ENCODE results near the gene OCA2. TPM values are rescaled to one million over a fixed set of nuclear protein-coding genes. Genes with fewer than 3 reads are reported as not detected.

OCA2 gene
- total RNA-seq, 1 experiment from 2014 or later: 0.31 TPM

DNA sequence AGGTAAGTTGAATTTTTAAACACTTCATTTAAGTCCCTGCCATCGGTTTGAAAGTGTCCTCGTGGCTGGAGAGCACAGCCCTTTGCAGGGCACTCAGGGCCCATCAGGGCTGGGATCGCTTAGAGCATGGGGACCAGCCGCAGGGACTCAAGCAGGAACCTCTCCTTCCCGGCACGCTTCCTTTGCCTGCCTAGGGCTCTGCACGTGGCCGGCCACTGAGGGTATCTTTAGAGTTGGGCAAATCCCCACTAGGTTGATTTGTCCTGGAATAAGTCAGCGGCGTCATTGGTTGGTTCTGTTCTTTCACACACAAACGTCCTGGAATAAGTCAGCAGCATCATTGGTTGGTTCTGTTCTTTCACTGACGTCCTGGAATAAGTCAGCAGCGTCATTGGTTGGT lies 131.6 kb downstream of the OCA2 start:
- TF ChIP-seq, protein P1, sequence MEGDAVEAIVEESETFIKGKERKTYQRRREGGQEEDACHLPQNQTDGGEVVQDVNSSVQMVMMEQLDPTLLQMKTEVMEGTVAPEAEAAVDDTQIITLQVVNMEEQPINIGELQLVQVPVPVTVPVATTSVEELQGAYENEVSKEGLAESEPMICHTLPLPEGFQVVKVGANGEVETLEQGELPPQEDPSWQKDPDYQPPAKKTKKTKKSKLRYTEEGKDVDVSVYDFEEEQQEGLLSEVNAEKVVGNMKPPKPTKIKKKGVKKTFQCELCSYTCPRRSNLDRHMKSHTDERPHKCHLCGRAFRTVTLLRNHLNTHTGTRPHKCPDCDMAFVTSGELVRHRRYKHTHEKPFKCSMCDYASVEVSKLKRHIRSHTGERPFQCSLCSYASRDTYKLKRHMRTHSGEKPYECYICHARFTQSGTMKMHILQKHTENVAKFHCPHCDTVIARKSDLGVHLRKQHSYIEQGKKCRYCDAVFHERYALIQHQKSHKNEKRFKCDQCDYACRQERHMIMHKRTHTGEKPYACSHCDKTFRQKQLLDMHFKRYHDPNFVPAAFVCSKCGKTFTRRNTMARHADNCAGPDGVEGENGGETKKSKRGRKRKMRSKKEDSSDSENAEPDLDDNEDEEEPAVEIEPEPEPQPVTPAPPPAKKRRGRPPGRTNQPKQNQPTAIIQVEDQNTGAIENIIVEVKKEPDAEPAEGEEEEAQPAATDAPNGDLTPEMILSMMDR (conservative IDR thresholded peaks at IDR 0.05): no peak
- WGBS (ENCODE audit: extremely low coverage, insufficient read length, low lambda C conversion rate): no CpG with 5 or more reads among the region's 13 CpGs
- Histone ChIP-seq H3K4me1 (ENCODE audit: insufficient read depth, low read length) (no peaks in the 10 kb centered on the region), H3K9ac (ENCODE audit: extremely low read depth, insufficient read length, low read length) (no peak overlapping the region), H3K27ac (ENCODE audit: insufficient read length, low read depth, low read length) (no peak overlapping the region), H2BK20ac (ENCODE audit: low read depth, low read length, poor library complexity, severe bottlenecking) (no peak overlapping the region), H2BK12ac (ENCODE audit: insufficient read length, low read depth, low read length) (no peak overlapping the region), H4K5ac (ENCODE audit: insufficient read length, low read depth, low read length) (no peak overlapping the region), H2BK120ac (ENCODE audit: low read depth, low read length, poor library complexity, severe bottlenecking) (no peak overlapping the region), H4K91ac (ENCODE audit: insufficient read length, low read depth, low read length) (no peak overlapping the region), H3K4me2 (ENCODE audit: insufficient read depth, insufficient read length, low read length) (no peak overlapping the region), H3K9me3 (ENCODE audit: control insufficient read depth, low read depth, low read length) (no peaks in the 10 kb centered on the region), H3T11ph (ENCODE audit: low read length) (no peak overlapping the region), H3K23me2 (ENCODE audit: insufficient read length, low read depth, low read length, poor library complexity, severe bottlenecking) (no peaks in the 10 kb centered on the region), H2AK5ac (ENCODE audit: insufficient read length, low read length) (no peak overlapping the region), H2BK5ac (ENCODE audit: insufficient read length, low read length) (no peak overlapping the region), H3K56ac (ENCODE audit: insufficient read length, low read depth, low read length) (no peak overlapping the region), H3K79me2 (ENCODE audit: insufficient read depth, low read length) (no peaks in the 10 kb centered on the region), H3K14ac (ENCODE audit: insufficient read depth, low read length) (no peak overlapping the region), H3K79me1 (ENCODE audit: insufficient read depth, low read depth, low read length, poor library complexity, severe bottlenecking) (no peaks in the 10 kb centered on the region), H4K20me1 (ENCODE audit: control insufficient read depth, insufficient read depth, insufficient read length) (no peaks in the 10 kb centered on the region), H3K23ac (ENCODE audit: insufficient read length, low read depth, low read length) (no peak overlapping the region), H4K8ac (replicated peaks; ENCODE audit: insufficient read length, low read depth, low read length) (no peak overlapping the region), H3K27me3 (ENCODE audit: insufficient read depth, low read length) (no peaks in the 10 kb centered on the region), H2AFZ (ENCODE audit: low read length) (no peak overlapping the region), H2BK15ac (ENCODE audit: low read depth, low read length) (no peak overlapping the region), H3K4ac (ENCODE audit: low read depth, low read length) (no peak overlapping the region), H3K18ac (ENCODE audit: insufficient read length, low read depth, low read length) (no peak overlapping the region)
- Mint-ChIP-seq H3K27ac (no peak overlapping the region), H3K27me3 (ENCODE audit: low read depth) (peaks cover 3% of the 10 kb centered on the region; the same call in 1 of the 2 replicates), H3K9me3 (no peaks in the 10 kb centered on the region; a peak in 1 of 5 replicates), H3K4me1 (no peaks in the 10 kb centered on the region), H3K36me3 (ENCODE audit: insufficient read depth in 1 of 3, low read depth in 3 of 3) (no peaks in the 10 kb centered on the region; a peak in 1 of 7 replicates), H3K4me3 (no peak overlapping the region)
- DNase-seq: no peak

All from H9 (cell line).